Activated T-helper 1 cell treated with anti-CD3 and anti-CD28 coated beads, Interleukin-2, amount 50 U/mL, for 16 hours (primary cell): ENCODE measurements around the gene IGSF8.

Experiments used
- DNase-seq, 2 donors: peaks; one replicate each; pipeline ENCODE4 v3.0.0-alpha.2; 2020; ENCODE audit warnings: low read depth in 1 of 2, low spot score in 1 of 2

Gene IGSF8

GRCh38 chr1:160105155-160105554 is 6.7 kb upstream of the IGSF8 start:
- no peak for DNase-seq

- no peak for DNase-seq
Observed at GRCh38 chr1:160104486-160104885, 6.1 kb upstream of the IGSF8 start.

- DNase-seq, result no peak
Observed at GRCh38 chr1:160103658-160104408, 5.4 kb upstream of the IGSF8 start.

GRCh38 chr1:160101717-160102522 is 3.5 kb upstream of the IGSF8 start:
- no peak for DNase-seq

GRCh38 chr1:160101037-160101716 is 2.8 kb upstream of the IGSF8 start:
- DNase-seq, result peak; percentile 28 to 45

GRCh38 chr1:160099716-160100375 is 1.4 kb upstream of the IGSF8 start:
- no peak for DNase-seq

- peak; percentile 97 to 99 for DNase-seq
Observed at GRCh38 chr1:160098852-160099561, 588 bp upstream of the IGSF8 start.

- DNase-seq, result no peak
Observed at GRCh38 chr1:160097151-160097910, 1.1 kb downstream of the IGSF8 start.

GRCh38 chr1:160096274-160097116 is 1.9 kb downstream of the IGSF8 start:
- no peak for DNase-seq

GRCh38 chr1:160095382-160096105 is 2.9 kb downstream of the IGSF8 start:
- no peak for DNase-seq

GRCh38 chr1:160094806-160095205 is 3.6 kb downstream of the IGSF8 start:
- DNase-seq, result no peak

- DNase-seq, result no peak
Observed at GRCh38 chr1:160094291-160094625, 4.2 kb downstream of the IGSF8 start.

GRCh38 chr1:160093624-160094290 is 4.7 kb downstream of the IGSF8 start:
- DNase-seq, result no peak

- no peak for DNase-seq
Observed at GRCh38 chr1:160093069-160093395, 5.4 kb downstream of the IGSF8 start.

- no peak for DNase-seq
Observed at GRCh38 chr1:160092366-160093068, 5.9 kb downstream of the IGSF8 start.

GRCh38 chr1:160091666-160092223 is 6.7 kb downstream of the IGSF8 start:
- no peak for DNase-seq

GRCh38 chr1:160090760-160091159 is 7.7 kb downstream of the IGSF8 start:
- no peak for DNase-seq
